HG03575 (cell line): ENCODE results near the gene PIEZO1.
"Not testable (repeated sequence)": the region's sequence is repeated elsewhere in the genome, so short reads cannot be mapped to it uniquely, and the experiment has no call there.

Experiments used
- ATAC-seq: cut with Tn5 transposase; IDR thresholded peaks from one replicate; pipeline ENCODE4 v1.9.1; 2021; ENCODE audit not compliant: unreplicated experiment, insufficient number of reproducible peaks, low FRiP score; ENCODE audit errors: extremely low read depth

The PIEZO1 gene

GRCh38 chr16:88806491-88807111 lies 21.6 kb upstream of the PIEZO1 start:
- ATAC-seq = no peak

- ATAC-seq = no peak
These were observed 20.9 kb upstream of the PIEZO1 start for GRCh38 chr16:88805887-88806393.

- no peak for ATAC-seq
These were observed 20.3 kb upstream of the PIEZO1 start for GRCh38 chr16:88805340-88805715.

- ATAC-seq = no peak
These were observed 19.7 kb upstream of the PIEZO1 start for GRCh38 chr16:88804552-88805339.

- no peak for ATAC-seq
These were observed 19.1 kb upstream of the PIEZO1 start for GRCh38 chr16:88804173-88804551.

GRCh38 chr16:88803264-88803987 lies 18.4 kb upstream of the PIEZO1 start, which contains the start of gene CDT1:
Gene CDT1 (plus strand): TSS chr16:88803789. CDS start chr16:88803832, 43 bp downstream.
- ATAC-seq = no peak

- ATAC-seq = no peak
These were observed 15.2 kb upstream of the PIEZO1 start for GRCh38 chr16:88800277-88800592.

- no peak for ATAC-seq
These were observed 14.7 kb upstream of the PIEZO1 start for GRCh38 chr16:88799569-88800276.

- ATAC-seq = no peak
These were observed 13.9 kb upstream of the PIEZO1 start for GRCh38 chr16:88798772-88799455.

GRCh38 chr16:88798073-88798472 lies 13.1 kb upstream of the PIEZO1 start:
- ATAC-seq = no peak

GRCh38 chr16:88796278-88796677 lies 11.3 kb upstream of the PIEZO1 start:
- ATAC-seq = no peak

- ATAC-seq = no peak
These were observed 8.4 kb upstream of the PIEZO1 start for GRCh38 chr16:88793251-88793954.

GRCh38 chr16:88792668-88793250 lies 7.7 kb upstream of the PIEZO1 start:
- ATAC-seq = no peak

GRCh38 chr16:88792078-88792550 lies 7.1 kb upstream of the PIEZO1 start:
- ATAC-seq = no peak

GRCh38 chr16:88790312-88791211 lies 5.5 kb upstream of the PIEZO1 start:
- ATAC-seq = no peak

GRCh38 chr16:88789594-88789993 lies 4.6 kb upstream of the PIEZO1 start:
- no peak for ATAC-seq

- not testable (repeated sequence) for ATAC-seq
These were observed 3.7 kb upstream of the PIEZO1 start for GRCh38 chr16:88788749-88789148.
